HepG2 (cell line): ENCODE data around the gene RASSF7. TPM values are rescaled to one million over a fixed set of nuclear protein-coding genes. Genes with fewer than 3 reads are reported as not detected.

Experiments used
- ATAC-seq: fragments of 200-7000 bp; cut with Tn5 transposase; 3 replicates; pipeline ENCODE4 v1.9.1; 2020; ENCODE audit warnings: mild to moderate bottlenecking, moderate library complexity
- BruUV-seq: library from RNA; stranded (reverse); fragments of 400-500 nt; replicated peaks from 2 replicates; lab custom pipeline; 2021; lab: Mats Ljungman, UMichigan
- CTCF ChIA-PET: fragments of 300-600 bp; formaldehyde crosslinking; extraction: SDS; loops from one replicate; lab custom pipeline; 2021; ENCODE audit warnings: low total read pairs, inconsistent platforms, low intra/inter-chr PET ratio; lab: Yijun Ruan, JAX
- POLR2A ChIA-PET: fragments of 350-600 bp; sonication (Branson Sonifier 250); formaldehyde crosslinking; loops from one replicate; lab custom pipeline; 2020; ENCODE audit warnings: antibody characterized with exemption, inconsistent platforms; lab: Yijun Ruan, JAX
- DNase-seq: peaks from one replicate; pipeline ENCODE4 v3.0.0-alpha.2; 2015; ENCODE audit warnings: low spot score
- FAIRE-seq: peaks from 3 replicates; lab custom pipeline; 2011; peaks lifted over from hg19 to GRCh38; lab: Jason Lieb, UNC
- H2AFZ ChIP-seq: one replicate; pipeline ENCODE4 v1.6.1; 2011; ENCODE audit warnings: low read length, inconsistent platforms
- H3K27ac ChIP-seq: fragments of 300-600 bp; 3 replicates; pipeline ENCODE4 v1.8.0; 2011; ENCODE audit warnings: mixed run types, mild to moderate bottlenecking, mixed read lengths, low read length, inconsistent platforms; ENCODE audit not compliant: insufficient read depth; ENCODE audit errors: extremely low read length
- H3K27me3 ChIP-seq, 2 experiments: fragments of 200-600 bp in 1 of 2; 2 replicates in 1 of 2; 3 replicates in 1 of 2; pipeline versions ENCODE4 v1.6.0 to v1.8.0; 2011; ENCODE audit warnings: low read length in 2 of 2, mild to moderate bottlenecking in 2 of 2, moderate library complexity in 2 of 2, inconsistent platforms in 1 of 2; ENCODE audit not compliant: insufficient read depth in 2 of 2, control insufficient read depth in 1 of 2
- H3K36me3 ChIP-seq, 2 experiments: fragments of 200-600 bp in 1 of 2; replicated peaks in 1 of 2; 2 replicates in 1 of 2; 3 replicates in 1 of 2; pipeline versions ENCODE4 v1.5.1 to v1.8.0; 2011; ENCODE audit warnings: low read length in 2 of 2, inconsistent platforms in 1 of 2; ENCODE audit not compliant: insufficient read depth in 2 of 2, control insufficient read depth in 1 of 2
- H3K4me1 ChIP-seq: 2 replicates; pipeline ENCODE4 v1.5.1; 2012; ENCODE audit warnings: low read length, inconsistent platforms; ENCODE audit not compliant: insufficient read depth
- H3K4me2 ChIP-seq: 2 replicates; pipeline ENCODE4 v1.6.0; 2011; ENCODE audit warnings: low read depth, low read length, inconsistent platforms
- H3K4me3 ChIP-seq, 3 experiments: fragments of 200-600 bp in 1 of 3; sonication (generic), shearing (Covaris generic) in 1 of 3; replicated peaks in 1 of 3; 2 replicates each; pipeline ENCODE4 v1.5.1; 2011 to 2016; ENCODE audit warnings: low read length in 3 of 3, inconsistent platforms in 2 of 3, low read depth in 2 of 3, mild to moderate bottlenecking in 2 of 3, control low read depth in 1 of 3, mixed read lengths in 1 of 3; ENCODE audit not compliant: insufficient read depth in 1 of 3
- H3K79me2 ChIP-seq: one replicate; pipeline ENCODE4 v1.6.1; 2011; ENCODE audit warnings: low read length, inconsistent platforms; ENCODE audit not compliant: insufficient read depth
- H3K9ac ChIP-seq: 2 replicates; pipeline ENCODE4 v1.6.0; 2011; ENCODE audit warnings: mild to moderate bottlenecking, low read depth, low read length, inconsistent platforms; ENCODE audit not compliant: insufficient read depth
- H3K9me3 ChIP-seq: 2 replicates; pipeline ENCODE4 v1.5.1; 2012; ENCODE audit warnings: mild to moderate bottlenecking, low read length
- H4K20me1 ChIP-seq: 2 replicates; pipeline ENCODE4 v1.6.0; 2011; ENCODE audit warnings: inconsistent platforms, mild to moderate bottlenecking, low read length, moderate library complexity; ENCODE audit not compliant: insufficient read depth
- ARID4A ChIP-seq: sonication (generic); formaldehyde crosslinking; IDR thresholded peaks from 2 replicates; pipeline ENCODE4 v1.5.0; 2020; ENCODE audit warnings: mild to moderate bottlenecking, missing genetic modification reagents, borderline replicate concordance
- HNF1B ChIP-seq: sonication (generic); formaldehyde crosslinking; IDR thresholded peaks from 2 replicates; pipeline ENCODE4 v1.5.1; 2020; ENCODE audit warnings: mild to moderate bottlenecking, moderate library complexity, missing genetic modification reagents
- HNRNPK ChIP-seq: fragments of 200-400 bp; formaldehyde crosslinking; IDR thresholded peaks from 2 replicates; pipeline ENCODE4 v1.6.1; 2018; ENCODE audit warnings: low read length, low read depth, moderate library complexity, mild to moderate bottlenecking; ENCODE audit not compliant: poor library complexity, severe bottlenecking
- HNRNPLL ChIP-seq: fragments of 200-400 bp; formaldehyde crosslinking; IDR thresholded peaks from 2 replicates; pipeline ENCODE4 v1.6.1; 2017; ENCODE audit warnings: mild to moderate bottlenecking, low read depth, low read length; ENCODE audit not compliant: poor library complexity, severe bottlenecking
- MXI1 ChIP-seq: IDR thresholded peaks from 3 replicates; pipeline ENCODE4 v1.6.1; 2012; ENCODE audit warnings: low read depth, low read length, inconsistent platforms, borderline replicate concordance
- MYC ChIP-seq: sonication (generic); formaldehyde crosslinking; IDR thresholded peaks from 2 replicates; pipeline ENCODE4 v1.9.0; 2021; ENCODE audit warnings: missing genetic modification reagents, borderline replicate concordance
- NCOA5 ChIP-seq: sonication (generic); formaldehyde crosslinking; IDR thresholded peaks from 2 replicates; pipeline ENCODE4 v1.4.0; 2020; ENCODE audit warnings: missing genetic modification reagents
- NR2F2 ChIP-seq: IDR thresholded peaks from 2 replicates; pipeline ENCODE4 v1.6.1; 2012; ENCODE audit warnings: low read depth, inconsistent platforms, borderline replicate concordance
- PCBP1 ChIP-seq: fragments of 200-400 bp; formaldehyde crosslinking; IDR thresholded peaks from 2 replicates; pipeline ENCODE4 v1.6.1; 2017; ENCODE audit warnings: mild to moderate bottlenecking, low read depth, low read length, borderline replicate concordance
- RBFOX2 ChIP-seq: fragments of 200-400 bp; formaldehyde crosslinking; IDR thresholded peaks from 2 replicates; pipeline ENCODE4 v1.6.1; 2017; ENCODE audit warnings: low read depth, mild to moderate bottlenecking, low read length
- ZNF101 ChIP-seq: sonication (generic); formaldehyde crosslinking; IDR thresholded peaks from 2 replicates; pipeline ENCODE4 v1.4.0; 2020; ENCODE audit warnings: mild to moderate bottlenecking, low read depth, missing genetic modification reagents, borderline replicate concordance
- WGBS: methylation state at CpG from one replicate; pipeline ENCODE4 v1.1.6; 2017; ENCODE audit warnings: low lambda C conversion rate; 5-methylcytosine and 5-hydroxymethylcytosine counted together
- in situ Hi-C: cut with HindIII; loops from 2 replicates; pipeline ENCODE4 v1.10.0; 2017; ENCODE audit warnings: low pct_unique_long_range_greater_than_20kb; ENCODE audit not compliant: extremely low pct_ligation_motif_present
- intact Hi-C: fragments of 100-400 bp; cut with micrococcal nuclease; formaldehyde crosslinking; loops from one replicate; pipeline ENCODE4 v1.10.0; 2022; ENCODE audit not compliant: unreplicated experiment
- polyA plus RNA-seq, 8 experiments: library from polyadenylated mRNA; depleted of rRNA in 3 of 8; stranded (reverse) in 7 of 8; unstranded in 1 of 8; fragments of >200 nt; fragmentation: Illumina TruSeq in 4 of 8; extraction: Trizol in 4 of 8; gene quantifications; 2 replicates each; pipeline versions ENCODE4 v1.2.1 to v1.2.3, GENCODE V29; 2011 to 2016; ENCODE audit warnings: low read depth in 4 of 8, missing spikeins in 1 of 8, mixed read lengths in 1 of 8; ENCODE audit not compliant: insufficient read depth in 1 of 8
- total RNA-seq, 5 experiments: library from RNA; depleted of rRNA; stranded (reverse); fragments of >200 nt; fragmentation: Illumina TruSeq; extraction: Trizol; gene quantifications; 2 replicates each; pipeline ENCODE4 v1.2.3, GENCODE V29; 2016; ENCODE audit warnings: low read depth in 1 of 5
- TF ChIP-seq, protein P1 (sequence below): sonication (generic); formaldehyde crosslinking; IDR thresholded peaks from 2 replicates; pipeline ENCODE4 v1.4.0; 2020; ENCODE audit warnings: mild to moderate bottlenecking, missing genetic modification reagents

The RASSF7 gene
- total and polyA plus RNA-seq, 2 of the 13 experiments (the other 11 are each of a cell fraction or from before 2014, with no cell fraction given): 20.2 to 28.6 TPM

DNA sequence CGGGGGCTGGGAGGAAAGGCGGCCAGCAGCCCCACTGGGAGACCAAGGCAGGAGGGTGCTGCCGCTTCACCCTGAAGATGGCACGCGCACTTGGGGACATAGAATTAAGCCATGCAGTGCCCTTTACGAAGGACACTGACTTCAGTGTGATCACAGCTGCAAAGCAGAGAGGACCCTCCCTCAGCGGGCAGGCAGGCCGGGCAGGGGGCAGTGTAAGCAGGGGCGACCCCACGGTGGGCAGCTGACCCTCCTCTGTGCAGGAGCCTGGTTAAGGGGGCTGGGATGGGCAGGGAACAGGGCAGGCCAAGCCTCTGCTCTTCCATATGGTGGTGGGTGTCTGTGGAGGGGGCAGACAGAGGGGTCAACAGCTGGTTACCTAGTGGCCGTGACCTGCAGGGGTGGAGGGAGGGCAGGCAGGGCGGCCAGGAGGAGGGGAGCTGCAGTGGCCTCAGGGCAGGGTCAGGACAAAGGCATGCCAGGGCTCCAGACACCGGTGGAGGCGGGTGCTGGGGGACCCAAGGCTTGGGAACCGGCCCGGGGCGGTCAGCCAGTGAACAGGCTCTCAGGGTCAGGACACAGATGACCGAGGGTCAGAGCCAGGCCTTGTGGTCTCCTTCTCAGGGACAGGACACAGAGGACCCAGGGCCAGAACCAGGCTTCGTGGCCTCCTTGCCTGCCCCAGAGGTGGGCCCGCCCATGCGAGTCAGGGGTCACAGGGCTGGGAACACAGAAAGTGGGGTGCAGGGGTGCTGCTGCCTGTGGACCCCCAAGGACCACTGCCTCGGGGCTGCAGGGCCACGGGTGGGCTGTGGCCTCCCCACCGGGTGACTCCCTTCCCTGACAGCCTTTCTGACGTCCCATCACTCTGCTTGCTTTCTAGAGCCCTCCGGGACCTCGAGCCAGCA lies 7.4 kb upstream of the RASSF7 start:
- no peaks in the 10 kb centered on the region for H3K9me3 ChIP-seq
- H3K79me2 ChIP-seq: no peaks in the 10 kb centered on the region
- H4K20me1 ChIP-seq: no peaks in the 10 kb centered on the region
- peak overlapping the region in 1 of 3 experiments; percentile 71; a peak in 1 of 6 replicates for H3K4me3 ChIP-seq
- no peak overlapping the region for H3K9ac ChIP-seq
- DNase-seq (no peak), FAIRE-seq (no peak), ATAC-seq (peak; percentile 3)
- H3K27ac ChIP-seq: no peak overlapping the region
- H3K4me2 ChIP-seq: peak overlapping the region; percentile 86
- in situ Hi-C loops: loop anchor here (10.0 kb wide), 1 partner anchor 71 kb away; the partner anchor contains the start of genes CDHR5 and SCT
- WGBS: 33% methylated on average over 17 of the region's 27 CpGs
- H3K27me3 ChIP-seq: peaks cover 11 to 27% of the 10 kb centered on the region in 2 experiments
- H3K36me3 ChIP-seq: no peaks in the 10 kb centered on the region
- POLR2A ChIA-PET: interaction anchor here (0.6 to 1.4 kb wide), 4 partner anchors 9 to 34 kb away, joined by 3 to 5 read pairs (median 4); partner anchors contain the start of gene HRAS
- H3K4me1 ChIP-seq: peaks cover 70% of the 10 kb centered on the region
- BruUV-seq: no TSS peak
- H2AFZ ChIP-seq: no peak overlapping the region
- CTCF ChIA-PET: no interaction called here
- intact Hi-C loops: loop anchor here (10.0 kb wide), 1 partner anchor 61 kb away; the partner anchor contains the start of gene IRF7
- no peak for TF ChIP-seq NCOA5 (CRISPR knock-in tag)
- TF ChIP-seq HNRNPLL: peak; percentile 7
- TF ChIP-seq HNRNPK: no peak
- TF ChIP-seq, protein P1, sequence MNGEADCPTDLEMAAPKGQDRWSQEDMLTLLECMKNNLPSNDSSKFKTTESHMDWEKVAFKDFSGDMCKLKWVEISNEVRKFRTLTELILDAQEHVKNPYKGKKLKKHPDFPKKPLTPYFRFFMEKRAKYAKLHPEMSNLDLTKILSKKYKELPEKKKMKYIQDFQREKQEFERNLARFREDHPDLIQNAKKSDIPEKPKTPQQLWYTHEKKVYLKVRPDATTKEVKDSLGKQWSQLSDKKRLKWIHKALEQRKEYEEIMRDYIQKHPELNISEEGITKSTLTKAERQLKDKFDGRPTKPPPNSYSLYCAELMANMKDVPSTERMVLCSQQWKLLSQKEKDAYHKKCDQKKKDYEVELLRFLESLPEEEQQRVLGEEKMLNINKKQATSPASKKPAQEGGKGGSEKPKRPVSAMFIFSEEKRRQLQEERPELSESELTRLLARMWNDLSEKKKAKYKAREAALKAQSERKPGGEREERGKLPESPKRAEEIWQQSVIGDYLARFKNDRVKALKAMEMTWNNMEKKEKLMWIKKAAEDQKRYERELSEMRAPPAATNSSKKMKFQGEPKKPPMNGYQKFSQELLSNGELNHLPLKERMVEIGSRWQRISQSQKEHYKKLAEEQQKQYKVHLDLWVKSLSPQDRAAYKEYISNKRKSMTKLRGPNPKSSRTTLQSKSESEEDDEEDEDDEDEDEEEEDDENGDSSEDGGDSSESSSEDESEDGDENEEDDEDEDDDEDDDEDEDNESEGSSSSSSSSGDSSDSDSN (CRISPR knock-in tag): 0 out of 2 replicates have a peak, but pooled peaks have one; percentile 20
- no peak for TF ChIP-seq MXI1
- no peak for TF ChIP-seq HNF1B (CRISPR knock-in tag)
- 0 out of 2 replicates have a peak, but pooled peaks have one; percentile 15 for TF ChIP-seq NR2F2
- TF ChIP-seq ARID4A: peak; percentile 46; the same call in 1 of the 2 replicates
- no peak for TF ChIP-seq ZNF101 (CRISPR knock-in tag)
- TF ChIP-seq MYC (CRISPR knock-in tag): peak; percentile 19; the same call in 1 of the 2 replicates
- TF ChIP-seq PCBP1: 0 out of 2 replicates have a peak, but pooled peaks have one; percentile 39
- TF ChIP-seq RBFOX2: no peak
